Right lobe of liver (tissue), 4 donors: ENCODE measurements around the gene RPSA.

Experiments
- POLR2A ChIP-seq: fragments of 450-650 bp; IDR thresholded peaks from one replicate; pipeline ENCODE4 v1.6.1; 2017; ENCODE audit warnings: antibody characterized with exemption, mild to moderate bottlenecking
- TF ChIP-seq, protein P1 (sequence below), 4 donors: fragments of 200-600 bp in 3 of 4; fragments of 450-650 bp in 1 of 4; IDR thresholded peaks; one replicate each; pipeline versions ENCODE4 v1.5.1 to v1.8.0; 2016 to 2022; ENCODE audit warnings: antibody characterized with exemption in 4 of 4, mild to moderate bottlenecking in 2 of 4
- donor health status: DM: no; HTN: no; CAD: no.
- donor health status: DM: no; HTN: no; CAD: no.
- donor health status: DM: no; HTN: yes; CAD: no.

GRCh38 chr3:39412668-39413260, 6.2 kb downstream of the RPSA start:
- TF ChIP-seq, protein P1, sequence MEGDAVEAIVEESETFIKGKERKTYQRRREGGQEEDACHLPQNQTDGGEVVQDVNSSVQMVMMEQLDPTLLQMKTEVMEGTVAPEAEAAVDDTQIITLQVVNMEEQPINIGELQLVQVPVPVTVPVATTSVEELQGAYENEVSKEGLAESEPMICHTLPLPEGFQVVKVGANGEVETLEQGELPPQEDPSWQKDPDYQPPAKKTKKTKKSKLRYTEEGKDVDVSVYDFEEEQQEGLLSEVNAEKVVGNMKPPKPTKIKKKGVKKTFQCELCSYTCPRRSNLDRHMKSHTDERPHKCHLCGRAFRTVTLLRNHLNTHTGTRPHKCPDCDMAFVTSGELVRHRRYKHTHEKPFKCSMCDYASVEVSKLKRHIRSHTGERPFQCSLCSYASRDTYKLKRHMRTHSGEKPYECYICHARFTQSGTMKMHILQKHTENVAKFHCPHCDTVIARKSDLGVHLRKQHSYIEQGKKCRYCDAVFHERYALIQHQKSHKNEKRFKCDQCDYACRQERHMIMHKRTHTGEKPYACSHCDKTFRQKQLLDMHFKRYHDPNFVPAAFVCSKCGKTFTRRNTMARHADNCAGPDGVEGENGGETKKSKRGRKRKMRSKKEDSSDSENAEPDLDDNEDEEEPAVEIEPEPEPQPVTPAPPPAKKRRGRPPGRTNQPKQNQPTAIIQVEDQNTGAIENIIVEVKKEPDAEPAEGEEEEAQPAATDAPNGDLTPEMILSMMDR (IDR thresholded peaks at IDR 0.05), result no peak
- no peak for TF ChIP-seq POLR2A
